ENCODE data around the gene CATSPERZ.

CATSPERZ gene

DNA sequence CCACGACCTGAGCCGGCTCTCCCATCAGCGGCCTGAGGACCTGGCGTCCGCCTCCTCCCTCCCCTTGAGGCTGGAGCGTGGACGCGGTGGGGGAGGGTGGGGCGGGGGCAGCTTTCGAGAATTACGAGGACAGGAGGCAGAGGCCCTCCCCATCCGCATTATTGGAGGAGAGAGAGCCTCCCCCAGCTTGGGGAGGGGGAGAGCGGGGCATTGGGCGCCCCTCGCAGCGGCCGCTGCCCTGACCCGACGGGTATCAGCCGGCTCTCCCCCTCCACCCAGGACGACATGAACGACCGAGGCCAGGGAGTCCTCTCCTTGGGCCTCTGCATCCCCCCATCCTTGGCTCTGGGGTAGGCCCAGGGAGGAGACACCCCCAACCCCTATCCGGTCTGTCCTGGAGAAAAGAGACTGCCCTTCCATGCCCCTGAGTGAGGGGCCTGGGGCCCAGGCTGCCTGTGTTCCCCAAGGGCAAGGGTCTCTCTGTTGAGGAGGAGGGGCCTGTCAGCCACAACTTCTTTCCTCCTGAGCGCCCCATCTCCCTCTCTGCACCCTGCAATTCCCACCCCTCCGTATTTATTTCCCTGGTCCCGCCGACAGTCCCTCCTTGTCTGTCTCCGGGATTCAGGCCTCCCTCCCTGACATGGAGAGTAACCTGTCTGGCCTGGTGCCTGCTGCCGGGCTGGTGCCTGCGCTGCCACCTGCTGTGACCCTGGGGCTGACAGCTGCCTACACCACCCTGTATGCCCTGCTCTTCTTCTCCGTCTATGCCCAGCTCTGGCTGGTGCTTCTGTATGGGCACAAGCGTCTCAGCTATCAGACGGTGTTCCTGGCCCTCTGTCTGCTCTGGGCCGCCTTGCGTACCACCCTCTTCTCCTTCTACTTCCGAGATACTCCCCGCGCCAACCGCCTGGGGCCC lies 14.0 kb upstream of the CATSPERZ start:
- FAIRE-seq = no peak

DNA sequence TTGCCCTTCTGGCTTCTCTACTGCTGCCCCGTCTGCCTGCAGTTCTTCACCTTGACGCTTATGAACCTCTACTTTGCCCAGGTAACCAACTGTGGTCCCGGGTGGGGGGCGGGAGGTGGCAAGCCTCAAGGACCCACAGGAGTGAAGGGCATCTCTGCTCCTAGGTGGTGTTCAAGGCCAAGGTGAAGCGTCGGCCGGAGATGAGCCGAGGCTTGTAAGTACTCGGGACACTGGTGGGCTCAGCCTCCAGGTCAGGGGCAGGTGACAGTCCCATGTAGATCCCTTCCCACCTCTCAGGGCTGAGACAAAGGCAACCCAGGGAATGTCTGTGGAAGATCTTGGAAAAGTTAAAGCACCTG lies 13.4 kb upstream of the CATSPERZ start:
- no peak for FAIRE-seq

DNA sequence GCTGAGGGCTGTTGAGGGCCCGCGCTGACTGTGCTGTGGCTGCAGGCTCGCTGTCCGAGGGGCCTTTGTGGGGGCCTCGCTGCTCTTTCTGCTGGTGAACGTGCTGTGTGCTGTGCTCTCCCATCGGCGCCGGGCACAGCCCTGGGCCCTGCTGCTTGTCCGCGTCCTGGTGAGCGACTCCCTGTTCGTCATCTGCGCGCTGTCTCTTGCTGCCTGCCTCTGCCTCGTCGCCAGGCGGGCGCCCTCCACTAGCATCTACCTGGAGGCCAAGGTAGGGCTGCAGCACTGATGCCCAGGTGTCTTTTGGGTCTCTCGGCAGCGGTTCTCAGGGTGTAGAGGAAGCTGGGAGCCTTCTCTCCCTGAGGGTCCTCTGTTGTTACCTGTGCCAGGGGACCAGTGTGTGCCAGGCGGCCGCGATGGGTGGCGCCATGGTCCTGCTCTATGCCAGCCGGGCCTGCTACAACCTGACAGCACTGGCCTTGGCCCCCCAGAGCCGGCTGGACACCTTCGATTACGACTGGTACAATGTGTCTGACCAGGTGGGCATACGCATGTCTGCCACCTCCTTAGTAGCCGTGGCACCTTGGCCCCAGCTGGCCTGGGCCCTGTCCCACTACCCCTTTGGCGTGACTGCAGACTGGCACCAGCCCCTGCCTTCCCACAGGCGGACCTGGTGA lies 12.3 kb upstream of the CATSPERZ start:
- FAIRE-seq = no peak

DNA sequence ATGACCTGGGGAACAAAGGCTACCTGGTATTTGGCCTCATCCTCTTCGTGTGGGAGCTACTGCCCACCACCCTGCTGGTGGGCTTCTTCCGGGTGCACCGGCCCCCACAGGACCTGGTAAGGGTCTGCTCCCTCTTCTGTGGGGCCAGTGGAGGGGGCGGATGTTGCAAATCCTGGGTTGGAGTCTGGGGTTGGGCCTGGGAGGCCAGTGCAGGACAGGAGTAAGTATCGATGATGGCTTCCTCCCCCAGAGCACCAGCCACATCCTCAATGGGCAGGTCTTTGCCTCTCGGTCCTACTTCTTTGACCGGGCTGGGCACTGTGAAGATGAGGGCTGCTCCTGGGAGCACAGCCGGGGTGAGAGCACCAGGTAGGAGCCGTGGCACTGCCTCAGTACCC lies 11.8 kb upstream of the CATSPERZ start:
- FAIRE-seq = no peak

DNA sequence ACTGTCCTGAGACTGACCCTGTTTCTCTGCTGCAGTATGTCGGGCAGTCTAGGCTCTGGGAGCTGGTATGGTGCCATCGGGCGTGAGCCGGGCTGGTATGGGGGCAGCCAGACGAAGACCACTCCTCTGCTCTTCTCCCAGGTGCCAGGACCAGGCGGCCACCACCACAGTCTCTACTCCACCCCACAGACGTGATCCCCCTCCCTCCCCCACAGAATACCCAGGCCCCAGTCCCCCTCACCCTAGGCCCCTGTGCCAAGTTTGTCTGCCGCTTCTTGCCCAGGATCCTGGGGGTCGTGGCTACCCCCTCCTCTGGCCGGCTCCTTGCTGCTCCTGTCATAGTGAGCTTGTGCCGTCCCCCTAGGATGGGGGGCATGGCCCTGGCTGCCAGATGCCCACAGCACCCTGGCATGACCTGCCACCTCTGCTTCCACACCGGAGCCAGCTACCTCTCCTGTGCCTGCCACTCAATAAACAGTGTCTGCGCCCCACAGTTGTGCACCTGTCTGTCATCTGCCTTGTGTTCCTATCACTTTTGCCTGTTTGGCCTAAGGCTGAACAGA lies 11.1 kb upstream of the CATSPERZ start:
- no peak for FAIRE-seq

DNA sequence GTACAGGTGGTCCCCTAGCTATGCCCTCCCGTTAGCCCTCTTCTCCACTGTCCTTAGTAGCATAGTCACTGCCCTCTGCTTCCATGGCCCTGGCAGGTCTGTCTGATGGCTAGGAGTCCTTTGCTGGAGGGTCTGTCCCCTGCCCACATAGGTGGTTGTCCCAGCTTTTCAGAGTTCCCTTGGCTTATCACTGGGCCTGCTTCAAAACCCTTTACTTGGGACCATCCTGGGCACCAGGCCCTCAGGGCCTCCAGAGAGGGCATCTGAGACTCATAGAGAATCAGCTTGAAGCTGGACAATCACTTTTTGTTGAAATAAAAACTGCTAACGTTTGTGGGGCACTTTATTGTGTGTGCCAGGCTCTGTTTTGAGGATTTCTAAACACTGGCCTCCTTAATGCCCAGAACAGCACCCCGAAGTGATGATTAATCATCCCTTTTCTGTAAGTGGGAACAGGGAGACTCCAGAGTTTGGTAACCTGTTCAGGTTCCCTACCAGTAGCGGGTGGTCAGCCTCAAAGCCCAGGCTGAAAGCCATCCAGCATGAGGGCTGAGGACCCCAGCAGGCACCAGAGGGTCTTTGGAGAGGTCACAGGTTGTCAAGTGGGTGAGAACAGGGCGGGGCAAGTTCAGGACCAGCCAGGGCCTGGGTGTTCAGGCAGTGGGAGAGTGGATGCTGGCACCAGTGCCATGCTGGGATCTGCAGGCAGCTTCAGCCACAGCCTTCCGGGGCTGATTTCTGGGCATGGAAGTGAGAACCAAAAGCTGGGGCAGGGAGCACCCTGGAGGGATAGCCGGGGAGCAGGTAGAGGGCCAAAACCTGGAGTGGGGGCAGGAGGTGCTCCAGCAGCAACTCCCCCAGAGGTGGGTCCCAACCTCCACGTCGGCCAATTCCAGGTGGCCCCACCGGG lies 9.6 kb upstream of the CATSPERZ start:
- no peak for FAIRE-seq

DNA sequence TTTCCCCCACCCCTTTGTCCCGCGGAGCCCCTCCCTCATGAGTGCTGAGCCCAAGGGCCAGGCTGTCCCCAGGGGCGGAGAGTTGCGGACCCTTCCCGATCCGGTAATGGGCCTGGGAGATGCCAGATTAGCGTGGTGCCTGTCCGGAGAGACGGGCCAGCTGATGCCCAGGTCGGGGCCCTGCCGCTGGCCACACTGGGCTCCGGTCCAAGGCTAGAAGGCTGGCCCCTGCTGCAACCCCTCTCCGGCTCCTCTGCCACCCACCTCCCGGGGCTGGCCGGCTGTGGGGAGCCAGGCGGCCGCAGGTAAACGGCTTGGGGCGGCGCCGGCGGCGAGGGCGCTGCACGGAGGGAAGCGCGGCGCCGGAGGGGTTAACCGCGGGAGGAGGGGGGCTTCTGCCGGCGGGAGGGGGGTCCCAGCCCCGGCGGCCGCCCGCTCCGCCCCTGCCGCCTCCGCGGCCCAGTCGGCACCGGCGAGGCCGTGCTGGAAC lies 8.9 kb upstream of the CATSPERZ start, which contains the start of gene KCNK4:
Gene KCNK4 (plus strand): TSS at position 41 of the 490 bp plus-strand sequence. CDS start 1,717 bp downstream, outside the sequence.
- FAIRE-seq = no peak

DNA sequence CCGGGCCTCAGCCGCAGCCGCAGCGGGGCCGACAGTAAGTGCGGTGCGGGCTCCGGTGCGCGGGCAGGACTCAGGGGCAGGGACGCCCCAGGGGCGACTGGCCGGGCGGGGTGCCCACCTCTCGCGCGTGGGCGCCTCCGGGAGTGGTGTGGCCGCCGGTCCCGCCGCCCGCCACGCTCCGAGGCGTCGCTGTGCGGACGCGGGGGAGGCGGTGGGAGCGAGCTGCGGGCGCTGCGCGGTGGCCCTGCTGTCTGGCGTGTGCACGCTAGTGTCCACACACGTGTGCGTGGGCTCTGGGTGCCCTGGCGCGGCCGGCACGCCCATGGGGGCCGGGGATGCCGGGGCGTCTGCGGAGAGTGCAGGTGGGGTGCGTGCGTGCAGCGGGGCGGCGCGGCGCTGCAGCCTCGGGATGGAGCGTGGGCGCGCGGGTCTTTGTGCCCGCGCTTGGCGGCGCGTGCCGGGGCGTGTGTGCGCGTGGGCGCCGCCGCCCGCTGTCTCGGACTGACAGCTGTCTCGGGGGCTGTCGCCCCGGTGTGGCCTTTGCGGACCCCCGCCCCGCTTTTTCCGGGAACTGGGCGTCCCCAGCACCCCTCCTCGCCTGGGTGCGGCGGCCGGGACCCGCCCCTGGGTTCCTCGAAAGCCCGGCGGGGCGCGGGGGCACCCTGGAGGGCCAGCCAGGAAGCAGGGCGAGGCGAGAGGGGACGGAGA lies 8.3 kb upstream of the CATSPERZ start:
- FAIRE-seq = no peak

DNA sequence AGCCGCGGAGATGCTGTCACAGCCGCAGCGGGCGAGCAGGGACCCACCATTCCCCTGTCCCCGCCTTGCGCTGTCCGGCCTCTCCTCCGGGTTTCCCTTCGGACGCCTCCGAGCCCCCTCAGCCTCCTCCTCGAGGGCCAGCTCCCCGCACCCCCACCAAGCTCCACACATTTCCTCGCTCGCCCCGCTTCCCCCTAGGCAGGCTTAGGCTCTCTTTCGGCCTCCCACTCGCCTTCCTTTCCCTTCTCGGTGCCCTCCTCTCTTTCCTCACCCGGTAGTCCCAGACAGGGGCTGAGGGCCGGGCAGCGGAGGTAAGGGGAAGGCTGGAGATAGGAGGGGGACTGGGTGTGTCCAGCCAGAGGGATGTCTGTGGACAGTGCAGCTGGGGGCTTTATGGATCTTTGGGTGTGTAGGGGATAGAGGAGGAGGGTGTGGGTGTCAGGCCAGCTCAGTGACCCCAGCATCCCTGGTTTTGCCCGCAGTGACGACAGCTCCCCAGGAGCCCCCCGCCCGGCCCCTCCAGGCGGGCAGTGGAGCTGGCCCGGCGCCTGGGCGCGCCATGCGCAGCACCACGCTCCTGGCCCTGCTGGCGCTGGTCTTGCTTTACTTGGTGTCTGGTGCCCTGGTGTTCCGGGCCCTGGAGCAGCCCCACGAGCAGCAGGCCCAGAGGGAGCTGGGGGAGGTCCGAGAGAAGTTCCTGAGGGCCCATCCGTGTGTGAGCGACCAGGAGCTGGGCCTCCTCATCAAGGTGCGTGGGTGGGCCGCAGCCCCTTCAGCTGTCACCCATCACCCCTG lies 7.5 kb upstream of the CATSPERZ start:
- FAIRE-seq = no peak

DNA sequence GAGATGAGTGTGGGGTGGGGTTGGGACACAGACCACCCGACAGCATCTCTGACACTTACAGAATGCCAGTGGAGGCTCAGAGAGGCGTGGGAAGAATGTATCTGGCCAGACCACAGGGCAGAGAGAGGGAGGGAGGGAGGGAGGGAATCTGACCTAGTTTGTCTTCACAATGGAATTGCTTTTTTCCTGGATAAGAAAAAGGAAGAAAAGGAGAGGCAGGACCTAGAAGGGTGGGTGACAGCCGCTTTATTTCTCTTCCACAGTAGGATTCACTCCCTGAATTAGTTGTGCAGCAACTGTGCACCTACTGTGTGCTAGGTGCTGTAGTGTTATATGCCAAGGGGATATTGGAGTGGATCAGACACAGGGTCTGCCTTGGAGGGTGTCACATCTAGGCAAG lies 5.4 kb upstream of the CATSPERZ start:
- no peak for FAIRE-seq

DNA sequence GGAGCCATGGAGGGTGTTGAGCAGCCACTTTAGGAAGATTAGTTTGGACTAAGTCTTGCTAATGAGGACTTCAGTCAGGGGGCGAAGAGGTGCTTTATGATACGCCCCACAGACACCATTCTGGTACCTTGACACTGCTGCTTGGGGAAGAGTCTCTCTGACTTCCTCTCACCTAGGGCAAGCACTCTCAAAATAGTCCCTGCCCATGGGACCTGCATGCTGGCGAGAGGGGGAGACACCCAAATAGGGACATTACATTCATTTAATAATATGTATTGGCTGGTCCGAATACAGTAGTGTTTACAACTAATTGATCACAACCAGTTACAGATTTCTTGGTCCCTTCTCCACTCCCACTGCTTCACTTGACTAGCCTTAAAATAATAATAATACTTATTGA lies 4.4 kb upstream of the CATSPERZ start:
- FAIRE-seq = no peak

DNA sequence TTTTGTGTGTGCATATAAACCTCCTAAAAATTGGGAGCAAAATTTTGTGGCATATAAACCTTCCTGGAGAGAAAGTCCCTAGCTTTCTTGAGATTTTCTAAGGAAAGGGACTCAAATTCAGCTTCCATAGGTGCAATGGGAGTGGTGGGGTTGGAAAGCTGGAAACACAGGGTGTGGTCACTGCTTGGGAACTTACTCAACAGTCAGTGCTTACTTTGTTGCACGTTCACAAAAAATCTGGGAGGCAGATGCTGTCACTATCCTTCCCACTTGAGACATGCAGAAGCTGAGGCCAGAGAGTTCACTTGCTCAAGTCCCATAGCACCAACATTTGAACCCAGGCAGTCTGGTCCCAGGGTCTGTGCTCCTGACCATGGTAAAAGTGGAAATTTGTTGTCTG lies 3.9 kb upstream of the CATSPERZ start:
- no peak for FAIRE-seq

DNA sequence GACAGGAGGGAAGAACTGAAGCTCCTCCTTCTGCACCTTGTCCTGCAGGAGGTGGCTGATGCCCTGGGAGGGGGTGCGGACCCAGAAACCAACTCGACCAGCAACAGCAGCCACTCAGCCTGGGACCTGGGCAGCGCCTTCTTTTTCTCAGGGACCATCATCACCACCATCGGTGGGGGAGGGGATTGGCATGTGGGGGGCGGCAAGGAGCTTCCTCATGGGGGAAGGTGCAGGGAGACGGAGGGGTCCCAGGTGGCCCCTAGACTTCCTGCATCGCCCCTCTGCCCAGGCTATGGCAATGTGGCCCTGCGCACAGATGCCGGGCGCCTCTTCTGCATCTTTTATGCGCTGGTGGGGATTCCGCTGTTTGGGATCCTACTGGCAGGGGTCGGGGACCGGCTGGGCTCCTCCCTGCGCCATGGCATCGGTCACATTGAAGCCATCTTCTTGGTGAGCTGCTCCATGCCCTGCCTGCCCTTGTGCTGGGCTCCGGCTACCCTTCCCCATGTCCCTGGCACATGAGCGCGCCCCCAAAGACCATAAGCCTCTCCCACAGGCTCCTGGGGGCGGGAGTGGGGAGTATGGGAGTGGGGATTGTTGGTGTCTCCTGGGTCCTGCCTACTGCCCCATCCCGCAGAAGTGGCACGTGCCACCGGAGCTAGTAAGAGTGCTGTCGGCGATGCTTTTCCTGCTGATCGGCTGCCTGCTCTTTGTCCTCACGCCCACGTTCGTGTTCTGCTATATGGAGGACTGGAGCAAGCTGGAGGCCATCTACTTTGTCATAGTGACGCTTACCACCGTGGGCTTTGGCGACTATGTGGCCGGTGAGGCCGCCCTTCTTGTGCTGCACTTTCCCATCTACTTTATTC lies 3.1 kb upstream of the CATSPERZ start:
- no peak for FAIRE-seq

DNA sequence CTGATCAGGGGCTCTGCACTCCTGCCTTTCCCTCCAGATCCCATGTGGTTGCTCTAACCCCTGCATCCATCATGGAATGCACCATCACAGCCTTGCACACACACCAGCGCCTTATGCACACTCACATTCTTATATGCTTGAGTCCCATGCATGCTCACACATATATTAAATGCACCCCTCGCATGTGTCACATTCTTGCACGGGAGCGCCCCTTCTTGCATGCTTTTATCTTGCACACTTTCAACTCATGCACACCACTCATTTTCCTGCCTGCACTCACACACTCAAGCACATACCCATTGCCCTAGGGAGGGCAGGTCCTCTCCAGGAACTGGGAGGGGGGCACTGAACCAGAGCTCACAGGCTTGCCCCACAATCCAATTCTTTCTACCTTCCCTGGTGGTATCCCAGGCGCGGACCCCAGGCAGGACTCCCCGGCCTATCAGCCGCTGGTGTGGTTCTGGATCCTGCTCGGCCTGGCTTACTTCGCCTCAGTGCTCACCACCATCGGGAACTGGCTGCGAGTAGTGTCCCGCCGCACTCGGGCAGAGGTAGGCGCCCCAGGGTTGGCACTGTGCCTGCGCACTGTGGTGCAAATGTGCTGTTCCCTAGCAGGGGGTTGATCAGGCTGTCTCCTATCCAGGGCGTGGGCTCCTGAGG lies 2.3 kb upstream of the CATSPERZ start:
- FAIRE-seq = no peak

DNA sequence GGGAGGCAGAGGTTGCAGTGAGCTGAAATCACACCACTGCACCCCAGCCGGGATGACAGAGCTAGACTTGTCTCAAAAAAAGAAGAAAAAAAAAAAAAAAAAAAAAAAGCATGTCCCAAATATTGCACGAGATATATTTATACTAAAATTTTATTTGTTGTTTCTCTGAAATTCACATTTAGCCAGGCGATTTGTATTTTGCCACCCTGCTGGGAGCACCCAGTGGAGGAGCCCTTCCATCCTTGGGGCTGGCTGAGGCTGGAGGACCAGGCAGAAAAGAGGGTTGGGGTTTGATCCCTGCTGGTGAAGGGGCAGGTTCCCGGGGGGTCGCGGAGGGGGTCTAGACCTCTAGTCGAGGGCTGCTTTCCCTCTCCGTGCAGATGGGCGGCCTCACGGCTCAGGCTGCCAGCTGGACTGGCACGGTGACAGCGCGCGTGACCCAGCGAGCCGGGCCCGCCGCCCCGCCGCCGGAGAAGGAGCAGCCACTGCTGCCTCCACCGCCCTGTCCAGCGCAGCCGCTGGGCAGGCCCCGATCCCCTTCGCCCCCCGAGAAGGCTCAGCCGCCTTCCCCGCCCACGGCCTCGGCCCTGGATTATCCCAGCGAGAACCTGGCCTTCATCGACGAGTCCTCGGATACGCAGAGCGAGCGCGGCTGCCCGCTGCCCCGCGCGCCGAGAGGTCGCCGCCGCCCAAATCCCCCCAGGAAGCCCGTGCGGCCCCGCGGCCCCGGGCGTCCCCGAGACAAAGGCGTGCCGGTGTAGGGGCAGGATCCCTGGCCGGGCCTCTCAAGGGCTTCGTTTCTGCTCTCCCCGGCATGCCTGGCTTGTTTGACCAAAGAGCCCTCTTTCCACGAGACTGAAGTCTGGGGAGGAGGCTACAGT lies 952 bp upstream of the CATSPERZ start:
- FAIRE-seq = no peak

DNA sequence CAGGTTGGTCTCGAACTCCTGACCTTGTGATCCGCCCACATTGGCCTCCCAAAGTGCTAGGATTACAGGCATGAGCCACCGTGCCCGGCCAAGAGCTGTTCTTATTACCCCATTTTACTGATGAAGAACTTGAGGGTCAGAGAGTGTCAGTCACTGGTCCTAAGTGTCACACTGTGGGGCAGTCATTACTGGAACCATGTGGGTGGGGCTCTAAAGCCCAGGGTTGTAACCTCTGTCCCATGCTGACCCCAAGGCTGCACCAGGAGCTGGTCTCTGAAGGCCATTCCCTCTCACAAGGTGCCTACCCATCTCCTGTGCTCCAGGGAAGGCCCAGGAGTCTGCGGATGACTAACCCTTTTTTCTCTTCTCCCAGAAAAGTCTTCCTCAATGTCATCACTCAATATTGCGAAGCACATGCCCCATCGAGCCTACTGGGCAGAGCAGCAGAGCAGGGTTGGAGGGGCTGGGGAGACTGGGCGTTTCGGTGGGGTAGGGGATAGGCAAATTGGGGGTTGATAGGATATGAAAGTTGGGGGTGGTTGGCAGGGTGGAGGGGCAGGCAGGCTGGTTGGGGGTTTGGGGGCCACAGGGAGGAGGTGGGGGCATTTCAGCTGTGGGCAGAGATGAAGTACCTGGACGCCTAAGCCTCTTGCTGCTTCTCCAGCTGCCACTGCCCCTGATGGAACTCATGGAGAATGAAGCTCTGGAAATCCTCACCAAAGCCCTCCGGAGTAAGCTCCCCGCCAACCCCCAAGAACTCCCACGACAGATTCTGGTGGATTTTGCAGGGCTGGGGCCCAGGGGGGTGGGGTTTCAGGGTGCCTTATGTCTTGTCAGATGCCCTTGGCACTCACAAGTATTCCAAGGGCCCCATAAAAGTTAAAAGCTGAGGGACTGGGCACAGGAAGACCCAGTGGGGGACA lies 3.2 kb downstream of the CATSPERZ start:
- no peak for FAIRE-seq

DNA sequence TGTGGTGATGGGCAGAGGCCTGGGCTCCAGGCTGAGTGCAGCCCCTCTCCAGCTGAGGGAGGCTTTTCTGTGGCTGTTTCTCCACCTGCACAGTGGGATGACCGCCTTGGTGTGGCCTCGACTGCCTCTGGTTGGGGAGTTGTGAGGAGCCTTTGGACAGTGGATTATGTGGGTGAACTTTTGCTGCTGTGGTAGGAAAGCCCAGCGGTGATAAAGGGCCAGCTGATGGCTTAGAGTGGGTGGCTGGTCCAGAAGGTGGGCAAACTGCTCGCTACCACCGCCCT lies 3.8 kb downstream of the CATSPERZ start:
- FAIRE-seq = no peak

Data from islet of Langerhans (tissue), 1 donor.